DMS79 (cell line): ENCODE data around the gene PSMG3.
"Not testable (repeated sequence)": the region's sequence is repeated elsewhere in the genome, so short reads cannot be mapped to it uniquely, and the experiment has no call there.

Experiments
- DNase-seq: peaks from one replicate; lab custom pipeline; 2025; lab: John Stamatoyannopoulos, UW

PSMG3 gene

DNA sequence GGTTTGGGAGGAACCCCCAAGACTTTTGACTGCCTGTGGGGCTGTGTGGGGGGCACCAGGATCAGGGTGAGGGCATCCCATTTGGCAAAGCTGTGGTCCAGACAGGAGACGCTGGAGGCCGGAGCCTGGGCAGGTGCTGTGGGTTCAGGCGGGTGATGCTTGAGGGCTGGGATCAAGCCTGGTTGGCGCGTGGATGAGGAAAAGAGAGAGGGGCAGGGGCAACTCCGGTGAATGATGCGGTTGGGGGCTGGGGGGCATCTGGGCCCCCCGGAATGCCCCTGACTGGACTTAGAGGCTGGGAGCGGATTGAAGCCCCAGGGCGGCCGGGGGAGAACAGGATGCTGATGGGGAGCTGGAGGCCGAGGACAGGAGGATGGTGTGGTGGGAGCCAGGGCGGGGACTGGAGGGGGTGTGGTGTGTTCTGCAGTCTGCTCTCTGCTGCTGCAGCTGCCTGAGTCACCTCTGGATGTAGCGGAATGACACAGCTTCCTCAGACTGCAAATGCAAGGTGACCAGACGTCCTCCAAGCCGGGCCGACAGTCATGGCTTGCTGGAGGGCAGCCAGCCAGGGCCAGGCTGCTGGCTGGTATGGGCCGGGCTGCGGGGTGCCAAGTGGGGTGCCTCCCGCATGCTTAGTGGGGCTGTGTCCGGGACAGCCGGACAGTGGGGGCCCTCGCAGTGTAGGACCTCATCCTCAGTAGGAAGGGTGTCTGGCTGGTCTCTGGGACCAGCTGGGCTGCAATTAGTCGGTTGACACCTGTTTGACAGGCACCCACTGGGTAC is 36.1 kb downstream of the PSMG3 start:
- no peak for DNase-seq

DNA sequence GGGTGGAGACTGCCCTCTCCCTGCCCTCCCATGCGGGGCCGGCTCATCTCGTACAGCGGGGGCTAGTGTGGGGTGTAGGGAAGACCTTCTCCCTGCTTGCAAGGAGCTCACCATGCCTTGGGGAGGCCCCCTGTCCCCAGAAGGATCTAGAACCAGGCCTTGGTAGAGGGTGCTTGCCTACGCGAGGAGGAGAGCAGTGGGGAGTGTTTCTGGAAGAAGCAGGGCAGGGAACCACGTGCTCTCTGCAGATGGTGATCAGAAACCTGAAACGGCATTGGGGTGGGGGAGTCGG is 36.6 kb downstream of the PSMG3 start:
- DNase-seq = no peak

DNA sequence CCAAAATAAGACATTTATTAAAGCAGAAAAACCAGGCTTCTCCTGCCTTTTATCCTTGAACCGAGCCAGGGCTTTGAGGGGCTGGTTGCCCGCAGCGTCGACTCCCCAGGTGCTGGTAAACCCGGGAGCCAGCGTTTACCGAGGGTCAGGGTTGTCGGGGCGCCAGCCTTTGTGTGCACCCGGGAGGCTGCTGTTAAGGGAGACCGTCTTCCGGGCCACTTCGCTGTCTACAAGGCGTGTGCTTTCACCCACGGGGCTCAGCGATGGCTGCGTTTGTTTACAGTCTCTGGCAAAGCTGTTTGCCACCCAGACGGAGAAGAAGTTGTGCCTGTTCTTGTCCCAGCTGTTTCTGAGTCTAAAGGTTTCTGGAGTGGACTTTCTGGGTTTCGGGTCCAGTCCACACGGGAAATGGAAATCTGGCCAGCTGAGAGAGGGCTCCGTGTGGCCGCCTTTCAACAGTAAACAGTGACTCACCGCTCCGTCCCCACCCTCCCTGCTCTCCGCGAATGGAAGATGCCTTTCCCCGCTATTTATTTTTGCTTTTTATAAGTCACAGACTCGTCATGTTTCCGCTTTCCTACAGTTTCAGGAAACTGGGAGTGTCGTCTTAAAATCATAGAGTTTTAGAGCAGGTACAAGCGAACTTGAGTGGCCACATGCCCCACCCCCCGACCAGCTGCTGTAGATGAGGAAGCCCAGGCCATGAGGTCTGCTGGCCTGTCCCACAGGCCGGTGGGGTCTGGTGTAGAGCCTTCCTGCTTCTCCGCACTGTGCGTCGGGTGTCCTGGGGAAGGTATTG is 37.2 kb downstream of the PSMG3 start:
- DNase-seq = no peak

DNA sequence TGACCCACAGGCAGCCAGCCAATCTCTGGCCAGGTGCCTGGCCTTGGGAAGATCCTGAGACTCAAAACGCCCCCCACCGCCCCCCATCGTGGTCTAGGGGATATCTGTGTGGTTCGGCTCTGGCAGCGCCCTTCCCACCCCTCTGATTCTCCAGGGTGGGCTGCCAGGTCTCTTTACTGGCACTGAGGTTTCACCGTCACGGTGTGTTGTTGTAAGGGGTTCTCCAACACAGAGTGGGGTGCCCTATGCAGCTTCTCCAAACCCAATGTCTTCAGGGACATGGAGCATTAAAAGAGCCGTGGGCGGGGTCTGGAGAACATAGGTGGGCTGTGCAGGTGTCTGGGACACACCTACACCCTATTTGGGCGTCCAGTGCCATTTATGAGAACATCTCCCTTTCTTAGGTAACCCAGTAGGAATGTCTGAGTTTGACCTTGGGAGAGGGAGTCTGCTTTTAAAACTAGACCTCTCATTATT is 37.8 kb downstream of the PSMG3 start:
- DNase-seq = peak; percentile 23

DNA sequence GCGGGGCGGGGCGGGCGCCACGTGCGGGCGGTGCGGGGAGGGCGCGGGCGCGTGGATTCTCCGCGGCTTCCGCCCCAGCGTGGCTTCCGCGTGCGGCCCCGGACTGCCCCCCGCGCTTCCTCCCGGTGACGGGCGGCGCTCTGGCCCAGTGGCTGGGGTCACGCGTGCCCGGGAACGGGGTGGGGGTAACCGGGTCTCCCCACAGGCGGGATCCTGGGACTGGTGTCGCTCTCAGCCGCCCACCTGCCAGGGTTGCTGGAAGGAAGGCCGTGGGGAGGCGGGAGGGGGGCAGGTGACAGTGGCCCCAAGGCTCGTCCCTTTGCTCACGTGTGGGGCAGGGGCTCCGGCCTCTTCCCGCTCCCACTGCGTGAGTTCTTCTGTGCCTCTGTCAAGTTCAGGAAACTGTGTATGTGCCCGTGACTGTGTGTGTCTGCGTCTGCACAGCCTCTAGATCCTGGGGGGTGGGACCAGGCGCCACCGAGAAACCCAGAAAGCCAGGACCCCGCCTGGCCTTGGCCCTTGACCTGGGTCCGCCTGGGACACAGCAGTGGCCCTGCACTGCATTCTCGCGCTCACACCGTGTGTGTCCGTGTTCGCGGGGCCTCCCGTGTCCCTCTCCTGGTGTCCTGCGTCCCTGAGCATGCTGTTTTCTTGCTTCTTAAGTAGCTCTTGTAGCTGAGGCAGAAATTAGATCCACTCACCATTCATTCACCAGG is 38.4 kb downstream of the PSMG3 start:
- peak; percentile 53 for DNase-seq

DNA sequence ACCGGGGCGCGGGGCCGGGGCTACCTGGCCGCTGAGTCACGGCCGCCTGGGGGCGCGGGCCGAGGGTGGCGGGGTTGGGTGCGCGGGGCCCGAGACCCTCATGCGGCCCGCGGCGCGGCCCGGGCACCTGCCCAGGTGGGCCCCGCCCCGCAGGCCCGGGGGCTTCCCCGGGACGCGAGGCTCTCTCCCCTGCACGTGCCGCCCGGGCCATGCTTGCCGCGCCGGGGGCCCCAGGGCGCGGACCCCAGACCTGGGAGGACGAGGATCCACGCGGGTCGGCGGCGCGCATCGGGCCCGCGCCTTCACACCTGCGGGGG is 38.9 kb downstream of the PSMG3 start:
- no peak for DNase-seq

DNA sequence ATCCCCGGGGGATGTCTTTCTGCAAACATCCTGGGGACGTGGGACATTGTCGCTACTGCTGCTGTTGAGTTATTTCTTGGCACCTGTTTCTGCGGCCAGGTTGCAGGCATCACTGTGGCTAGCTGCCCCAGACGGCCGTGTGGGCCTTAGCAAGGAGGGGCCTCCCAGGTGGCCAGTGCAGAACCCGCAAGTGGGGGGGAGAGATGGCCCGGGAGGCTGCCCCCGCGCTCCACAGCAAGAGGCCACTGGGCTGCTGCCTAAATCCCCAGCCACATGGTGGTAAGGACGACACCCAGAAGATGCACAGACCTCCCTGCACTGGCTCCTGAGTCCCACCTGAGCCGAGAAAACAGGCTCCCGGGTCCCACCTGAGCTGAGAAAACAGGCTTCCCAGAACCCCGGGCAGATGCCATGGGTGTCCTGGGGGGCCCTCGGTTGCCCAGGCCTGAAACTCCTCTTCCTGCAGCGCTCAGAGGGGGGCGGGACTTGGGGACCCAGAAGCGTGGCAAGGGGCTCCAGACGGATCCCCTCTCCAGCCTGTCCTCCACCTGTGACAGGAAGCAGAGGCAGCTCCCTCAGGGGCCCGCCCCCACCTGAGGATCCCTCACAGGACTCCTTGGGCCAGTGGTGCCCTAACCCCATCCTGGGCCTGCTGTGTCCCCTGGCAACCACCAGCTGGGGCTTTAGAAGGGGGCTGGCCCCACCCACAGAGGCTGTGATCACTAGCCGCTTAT is 40.3 kb downstream of the PSMG3 start:
- no peak for DNase-seq

DNA sequence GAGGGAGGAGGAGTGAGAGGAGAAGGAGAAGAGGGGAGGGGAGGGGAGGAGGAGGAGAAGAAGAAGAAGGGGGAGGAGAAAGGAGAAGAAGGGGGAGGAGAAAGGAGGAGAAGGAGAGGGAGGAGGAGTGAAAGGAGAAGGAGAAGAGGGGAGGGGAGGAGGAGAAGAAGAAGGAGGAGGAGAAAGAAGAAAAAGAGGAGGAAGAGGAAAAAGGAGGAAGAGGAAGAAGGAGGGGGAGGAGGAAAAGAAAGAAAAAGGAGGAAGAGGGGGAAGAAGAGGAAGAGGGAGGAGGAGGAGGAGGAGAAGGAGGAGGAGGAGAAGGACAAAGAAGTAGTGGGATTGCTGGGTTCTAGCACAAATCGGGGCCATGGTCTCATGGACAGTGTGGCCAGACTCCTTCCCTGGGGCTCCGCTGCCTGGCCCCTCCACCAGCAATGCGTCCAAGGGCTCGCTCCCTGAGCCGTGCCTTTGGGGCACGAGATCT is 43.5 kb downstream of the PSMG3 start:
- DNase-seq = no peak

DNA sequence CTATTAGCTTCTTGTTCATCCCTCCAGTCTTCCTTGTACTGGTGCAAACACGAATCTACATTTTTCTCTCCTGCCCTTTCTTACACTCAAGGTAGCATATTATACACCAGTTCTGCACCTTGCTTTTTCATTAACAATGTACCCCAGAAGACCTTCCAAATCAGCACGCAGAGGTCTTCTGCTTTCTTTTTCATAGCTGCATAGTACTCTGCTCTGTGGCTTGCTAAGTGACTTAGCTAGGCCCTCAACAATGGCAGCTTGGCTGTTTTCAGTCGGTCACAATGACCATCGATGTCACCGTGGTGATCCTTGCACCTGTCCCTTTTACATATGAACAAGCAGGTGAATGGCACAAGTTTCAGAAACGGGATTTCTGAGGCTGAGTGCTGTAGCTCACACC is 44.4 kb downstream of the PSMG3 start:
- DNase-seq = no peak

DNA sequence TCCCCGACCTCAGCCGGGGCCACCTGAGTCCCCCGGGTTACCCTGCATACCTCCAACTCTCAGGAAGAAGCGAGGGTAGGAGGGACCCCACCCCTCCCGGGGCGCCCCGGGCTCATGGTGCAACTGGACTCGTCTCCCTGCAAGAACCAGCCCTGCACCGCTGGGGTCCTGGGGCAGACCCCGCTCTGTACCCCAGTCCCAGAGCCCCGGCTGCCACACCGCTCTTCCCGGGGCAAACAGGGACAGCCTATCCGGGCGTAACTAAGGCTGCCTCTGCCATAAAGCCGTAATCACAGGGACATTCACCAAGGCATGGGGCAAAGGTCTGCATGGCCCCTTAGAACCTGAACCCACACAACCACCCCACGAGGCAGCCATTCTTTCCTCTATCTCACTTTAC is 46.0 kb downstream of the PSMG3 start:
- no peak for DNase-seq

DNA sequence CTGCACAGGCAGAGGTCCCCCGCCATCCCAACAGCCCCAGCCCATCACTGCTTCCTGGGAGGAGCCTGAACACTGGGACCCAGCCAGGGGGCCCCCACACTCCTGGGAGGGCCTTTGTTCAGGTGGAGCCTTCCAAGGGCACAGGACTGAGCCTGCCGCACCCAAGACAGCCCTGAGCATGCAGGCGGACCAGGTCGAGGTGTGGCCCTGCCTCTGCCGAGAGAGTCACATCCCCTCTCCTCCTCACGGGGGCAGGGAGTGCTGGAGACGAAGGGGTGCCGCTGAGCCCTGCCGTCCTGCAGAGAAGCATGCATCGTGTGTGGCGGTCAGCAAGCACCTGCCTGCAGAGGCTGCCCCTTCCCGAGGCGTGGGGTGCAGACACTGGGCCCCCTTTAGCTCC is 46.6 kb downstream of the PSMG3 start:
- DNase-seq = no peak

DNA sequence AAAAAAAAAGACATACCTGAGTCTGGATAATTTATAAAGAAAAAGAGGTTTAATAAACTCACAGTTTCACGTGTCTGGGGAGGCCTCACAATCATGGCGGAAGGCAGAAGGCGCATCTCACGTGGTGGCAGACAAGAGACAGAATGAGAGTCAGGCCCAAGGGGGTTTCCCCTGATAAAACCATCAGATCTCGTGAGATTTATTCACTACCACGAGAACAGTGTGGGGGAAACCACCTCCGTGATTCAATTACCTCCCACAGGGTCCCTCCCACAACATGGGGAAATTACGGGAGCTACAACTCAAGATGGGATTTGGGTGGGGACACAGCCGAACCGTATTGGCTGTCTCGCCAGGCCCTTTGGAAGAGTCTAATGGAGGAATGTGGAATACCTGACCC is 48.4 kb downstream of the PSMG3 start:
- no peak for DNase-seq

DNA sequence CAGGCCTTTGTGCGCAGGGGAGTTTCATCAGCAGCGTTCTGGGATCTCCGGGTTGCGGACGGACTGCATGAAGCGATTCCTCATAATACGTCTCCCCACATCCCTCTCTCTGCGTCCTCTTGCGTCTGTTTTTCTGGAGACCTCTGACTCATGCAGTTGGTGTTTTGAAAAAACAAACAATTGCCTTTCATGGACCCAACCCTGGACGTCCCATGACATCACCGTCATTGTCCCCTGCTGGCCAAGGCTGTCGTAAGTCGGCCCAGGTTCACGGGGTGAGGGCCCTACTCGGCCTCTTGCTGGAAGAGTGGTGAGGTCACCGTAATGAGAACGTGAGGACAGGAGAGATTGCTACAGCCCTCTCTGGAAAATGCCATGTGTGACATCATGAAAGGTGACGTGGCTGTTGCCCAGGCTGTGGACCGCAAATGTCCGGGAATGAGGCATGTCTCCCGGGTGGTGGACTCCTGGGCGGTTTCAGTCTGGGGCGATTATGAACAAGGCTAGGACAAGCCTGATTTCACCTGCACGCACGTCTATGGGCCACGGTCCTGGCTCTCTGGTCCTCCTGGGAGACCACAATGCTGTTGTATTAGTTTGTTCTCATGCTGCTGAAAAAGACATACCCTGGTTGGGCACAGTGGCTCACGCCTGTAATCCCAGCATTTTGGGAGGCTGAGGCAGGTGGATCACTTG is 49.1 kb downstream of the PSMG3 start:
- DNase-seq = no peak

DNA sequence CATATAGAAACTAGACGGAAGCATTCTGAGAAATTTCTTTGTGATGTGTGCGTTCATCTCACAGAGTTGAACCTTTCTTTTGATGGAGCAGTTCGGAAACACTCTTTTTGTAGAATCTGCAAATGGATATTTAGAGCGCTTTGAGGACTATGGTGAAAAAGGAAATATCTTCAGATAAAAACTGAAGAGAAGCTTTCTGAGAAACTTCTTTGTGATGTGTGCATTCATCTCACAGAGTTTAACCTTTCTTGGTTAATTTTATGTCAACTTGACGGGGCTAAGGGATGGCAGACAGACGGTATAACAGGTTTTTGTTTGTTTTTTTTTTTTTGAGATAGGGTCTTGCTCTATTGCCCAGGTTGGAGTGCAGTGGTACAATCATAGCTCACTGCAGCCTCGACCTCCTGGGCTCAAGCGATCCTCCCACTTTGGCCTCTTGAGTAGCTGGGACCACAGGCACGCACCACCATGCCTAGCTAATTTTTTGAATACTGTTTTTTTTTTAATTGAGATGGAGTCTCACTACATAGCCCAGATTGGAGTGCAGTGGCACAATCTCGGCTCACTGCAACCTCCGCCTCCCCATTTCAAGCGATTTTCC is 50.4 kb downstream of the PSMG3 start:
- DNase-seq = not testable (repeated sequence)
